NOMO-1 (cell line): ENCODE results near the gene LINC00237.

Experiments used
- DNase-seq, 2 experiments: peaks; one replicate each; lab custom pipeline; 2025; ENCODE audit not compliant: unreplicated experiment in 2 of 2; lab: John Stamatoyannopoulos, UW

The LINC00237 gene

GRCh38 chr20:21125849-21126580, 19.9 kb upstream of the LINC00237 start, which contains the start of gene KIZ:
Gene KIZ, plus strand, starts transcription at chr20:21126082. Its CDS starts 34 bp downstream, at chr20:21126116.
- DNase-seq, result peak; percentile 78 to 92

- DNase-seq, result no peak
These were observed 19.1 kb upstream of the LINC00237 start for GRCh38 chr20:21125072-21125848.

GRCh38 chr20:21124190-21124589, 18.0 kb upstream of the LINC00237 start:
- no peak for DNase-seq

GRCh38 chr20:21118782-21119181, 12.6 kb upstream of the LINC00237 start:
- DNase-seq, result no peak

- no peak for DNase-seq
These were observed 12.0 kb upstream of the LINC00237 start for GRCh38 chr20:21118138-21118537.

GRCh38 chr20:21117521-21117920, 11.4 kb upstream of the LINC00237 start:
- DNase-seq, result no peak

DNA sequence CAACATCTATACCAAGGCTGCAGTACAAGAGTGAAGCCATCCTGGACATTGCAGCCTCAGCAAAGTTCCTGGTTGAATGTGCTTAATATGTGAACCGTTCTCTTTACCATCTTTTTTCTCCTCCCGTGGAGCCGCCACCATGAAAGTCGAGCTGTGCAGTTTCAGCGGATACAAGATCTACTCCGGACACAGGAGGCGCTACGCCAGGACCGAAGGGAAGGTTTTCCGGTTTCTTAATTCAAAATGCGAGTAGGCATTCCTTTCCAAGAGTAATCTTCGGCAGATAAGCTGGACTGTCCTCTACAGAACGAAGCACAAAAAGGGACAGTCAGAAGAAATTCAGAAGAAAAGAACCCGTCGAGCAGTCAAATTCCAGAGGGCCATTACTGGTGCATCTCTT, 8.4 kb upstream of the LINC00237 start:
- DNase-seq, result no peak

GRCh38 chr20:21113697-21114096, 7.5 kb upstream of the LINC00237 start:
- DNase-seq, result no peak

GRCh38 chr20:21111416-21111815, 5.3 kb upstream of the LINC00237 start:
- DNase-seq, result no peak

- no peak for DNase-seq
These were observed 4.7 kb upstream of the LINC00237 start for GRCh38 chr20:21110811-21111210.

GRCh38 chr20:21109144-21109543, 3.0 kb upstream of the LINC00237 start:
- no peak for DNase-seq

- no peak for DNase-seq
These were observed 558 bp downstream of the LINC00237 start for GRCh38 chr20:21105429-21106170.

- DNase-seq, result no peak
These were observed 1.2 kb downstream of the LINC00237 start for GRCh38 chr20:21104921-21105320.

- DNase-seq, result no peak
These were observed 1.7 kb downstream of the LINC00237 start for GRCh38 chr20:21104466-21104761.

- no peak for DNase-seq
These were observed 2.3 kb downstream of the LINC00237 start for GRCh38 chr20:21103582-21104465.

- peak; percentile 27 to 39 for DNase-seq
These were observed 3.4 kb downstream of the LINC00237 start for GRCh38 chr20:21102603-21103311.

GRCh38 chr20:21101932-21102575, 4.1 kb downstream of the LINC00237 start:
- DNase-seq, result peak; percentile 49 to 59

GRCh38 chr20:21101453-21101931, 4.7 kb downstream of the LINC00237 start:
- peak; percentile 40 to 47 for DNase-seq
